ENCODE measurements around the gene TET3.

TET3 gene

DNA sequence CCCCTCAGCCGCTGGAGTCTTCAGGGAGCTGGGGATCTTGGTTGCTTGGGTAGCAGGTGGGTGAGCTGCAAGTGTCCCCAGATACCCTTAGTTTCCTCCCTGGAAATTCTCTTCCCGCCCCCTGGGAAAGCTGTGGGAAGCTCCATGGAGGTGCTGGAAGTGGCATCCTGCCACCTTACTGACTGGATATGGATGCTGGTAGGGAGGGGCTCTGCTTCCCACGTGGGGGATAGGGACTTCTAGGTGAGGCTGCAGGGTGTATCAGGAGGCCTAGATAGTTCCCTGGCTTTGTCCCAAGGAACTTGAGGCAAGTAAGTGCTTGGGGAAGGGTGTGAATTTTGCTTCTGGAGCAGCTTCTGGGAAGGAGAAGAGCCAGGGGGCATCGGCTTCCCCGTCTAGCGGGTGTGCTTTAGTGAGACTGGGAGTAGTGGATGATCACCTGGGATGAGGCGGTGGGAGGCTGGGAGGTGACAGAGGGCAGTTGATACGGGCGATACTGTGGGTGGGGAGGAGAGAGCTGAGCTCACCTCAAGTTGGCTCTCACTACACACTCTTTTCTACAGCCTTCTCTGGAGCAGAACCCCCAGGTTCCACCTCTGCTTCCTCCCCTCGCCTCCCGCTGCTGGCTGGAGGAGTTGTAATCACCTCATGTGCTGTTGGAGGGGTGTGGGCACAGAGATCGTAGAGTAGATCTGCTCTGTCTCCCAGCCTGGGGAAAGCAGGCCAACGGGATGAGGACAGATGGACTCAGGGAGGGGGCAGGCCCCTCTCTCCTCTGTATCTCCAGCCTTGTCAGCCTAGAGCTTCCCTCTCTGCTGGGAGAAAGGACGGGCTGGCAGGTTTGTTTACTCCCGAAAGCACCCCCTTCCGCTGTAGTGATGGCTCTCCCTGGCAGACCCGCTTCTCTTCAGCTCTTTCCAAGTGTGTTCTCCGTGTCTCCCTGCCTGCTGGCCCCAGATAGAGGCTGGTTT, 19.8 kb downstream of the TET3 start:
- DNase-seq (ENCODE audit: low read depth): no peak

DNA sequence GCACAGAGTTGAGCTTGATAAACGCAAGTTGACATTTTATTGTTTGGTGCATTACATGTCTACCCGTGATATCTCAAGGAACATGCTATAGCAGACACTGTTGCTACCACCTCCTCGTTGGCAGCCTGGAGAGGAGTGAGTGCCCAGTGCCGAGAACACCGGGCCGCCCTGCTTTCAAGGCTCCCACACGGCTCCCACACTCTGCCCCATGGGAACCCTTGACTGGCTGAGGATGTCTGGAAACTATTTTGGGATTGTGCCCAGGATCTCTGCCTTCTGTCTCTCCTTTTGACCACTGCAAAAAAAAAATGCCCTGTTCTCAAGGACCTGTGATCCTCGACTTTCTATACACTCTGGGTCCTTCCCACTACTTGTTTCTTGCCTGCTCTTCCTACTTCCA, 21.1 kb downstream of the TET3 start:
- no peak for DNase-seq (ENCODE audit: low read depth)

DNA sequence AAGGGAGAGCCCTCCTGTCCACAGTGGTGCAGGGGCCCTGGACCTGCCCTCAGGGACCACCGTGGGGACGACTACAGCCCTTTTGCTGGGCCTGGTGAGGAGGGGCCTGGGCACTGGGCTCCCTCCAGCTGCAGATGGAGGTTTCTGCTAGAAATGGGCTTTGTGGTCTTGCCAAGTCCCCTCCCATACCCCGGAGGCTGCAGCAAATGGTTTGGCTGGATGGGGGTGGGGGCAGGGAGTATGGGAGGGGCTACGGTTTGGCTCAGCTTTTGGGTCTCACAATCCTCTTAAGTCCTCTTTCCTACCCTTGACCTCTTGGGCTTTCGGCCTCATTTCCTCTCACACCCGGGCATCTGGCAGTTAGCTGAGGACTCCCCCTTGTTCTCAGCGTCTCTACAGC, 21.7 kb downstream of the TET3 start:
- DNase-seq (ENCODE audit: low read depth): no peak

DNA sequence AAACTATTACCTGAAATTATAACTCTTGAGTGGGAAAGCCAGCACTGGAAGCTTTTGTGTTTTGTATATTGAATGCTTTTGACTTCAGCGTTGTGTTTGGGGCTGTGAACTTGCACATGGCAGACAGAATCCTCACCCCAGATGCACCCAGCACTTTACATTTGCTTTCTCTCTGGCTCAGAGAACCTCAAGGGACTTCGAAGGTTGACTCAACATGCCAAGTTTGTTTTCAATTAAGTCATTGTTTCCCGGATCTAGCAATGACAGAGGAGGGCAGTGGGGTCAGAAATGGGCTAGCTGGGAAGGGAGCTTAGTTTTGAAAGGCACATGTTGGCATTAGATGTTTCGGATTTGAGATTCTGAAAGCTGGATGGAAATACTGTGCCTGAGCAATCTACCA, 22.4 kb downstream of the TET3 start:
- no peak for DNase-seq (ENCODE audit: low read depth)

DNA sequence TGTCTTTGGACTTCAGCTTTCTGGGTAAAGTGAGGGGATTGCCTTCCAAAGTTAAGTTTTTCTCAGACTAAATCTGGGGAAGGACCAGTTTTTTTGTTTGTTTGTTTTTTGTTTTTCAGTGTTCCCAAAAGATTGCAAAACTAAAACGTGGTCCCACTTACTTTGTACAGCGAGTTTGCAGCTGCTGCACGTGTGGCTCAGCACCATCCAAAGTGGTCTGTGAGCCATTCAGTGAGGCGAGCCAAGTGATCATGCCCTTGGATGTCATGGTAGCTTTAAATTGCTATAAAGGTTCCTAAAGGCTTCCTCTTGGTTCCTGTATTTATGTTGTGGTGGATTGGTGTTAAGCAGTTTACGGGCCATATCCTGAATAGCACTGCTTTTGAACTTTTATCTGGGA, 23.0 kb downstream of the TET3 start:
- no peak for DNase-seq (ENCODE audit: low read depth)

DNA sequence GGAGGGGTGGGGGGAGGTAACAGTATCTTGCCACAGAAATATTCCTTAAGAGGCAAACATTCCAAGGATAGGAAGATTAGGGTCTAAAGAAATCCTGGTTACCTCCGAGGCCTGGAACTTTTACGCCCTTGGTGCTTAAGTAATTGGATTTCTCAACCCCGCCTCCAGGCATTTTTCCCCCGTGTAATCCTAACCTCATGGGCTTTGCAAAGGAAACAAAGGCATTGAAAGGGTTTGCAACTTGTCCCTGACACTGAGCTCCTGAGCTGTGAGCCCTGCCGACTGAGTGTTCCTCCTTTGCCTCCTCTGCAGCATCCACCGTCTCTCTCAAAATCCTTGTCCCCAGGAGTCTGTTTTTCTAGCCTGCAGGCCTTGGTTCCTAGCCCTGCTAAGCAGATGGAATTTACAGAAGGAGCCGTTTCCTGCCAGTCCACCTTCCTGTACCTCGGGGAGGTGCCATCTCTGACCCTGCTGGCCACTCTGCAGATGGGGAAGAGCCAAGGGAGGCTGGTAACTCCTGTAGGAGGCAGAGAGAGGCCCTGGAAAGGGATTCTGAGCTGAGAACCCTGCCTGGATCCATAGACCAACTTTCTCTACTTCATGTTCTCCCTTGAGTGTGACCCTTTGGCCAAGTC, 24.2 kb downstream of the TET3 start:
- no peak for DNase-seq (ENCODE audit: low read depth)

DNA sequence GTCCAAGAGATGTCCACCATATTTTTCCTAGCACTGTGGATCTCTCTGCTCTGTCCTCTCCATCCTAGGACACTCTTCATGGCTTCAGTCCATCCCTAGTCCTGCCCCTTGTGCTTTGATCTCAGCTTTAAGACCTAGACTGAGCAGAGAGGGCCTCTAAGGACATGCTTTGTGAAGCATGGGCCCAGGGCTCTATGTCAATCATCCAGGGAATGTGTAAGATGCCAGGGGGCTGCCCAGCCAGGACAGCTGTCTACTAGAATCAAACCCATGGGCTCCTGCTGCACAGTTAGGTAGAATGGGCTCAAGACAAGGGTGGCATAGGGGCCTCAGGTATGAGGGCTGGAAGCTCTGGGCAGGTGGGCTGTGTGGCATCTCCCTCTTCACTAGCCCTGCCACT, 24.9 kb downstream of the TET3 start:
- DNase-seq (ENCODE audit: low read depth): no peak

DNA sequence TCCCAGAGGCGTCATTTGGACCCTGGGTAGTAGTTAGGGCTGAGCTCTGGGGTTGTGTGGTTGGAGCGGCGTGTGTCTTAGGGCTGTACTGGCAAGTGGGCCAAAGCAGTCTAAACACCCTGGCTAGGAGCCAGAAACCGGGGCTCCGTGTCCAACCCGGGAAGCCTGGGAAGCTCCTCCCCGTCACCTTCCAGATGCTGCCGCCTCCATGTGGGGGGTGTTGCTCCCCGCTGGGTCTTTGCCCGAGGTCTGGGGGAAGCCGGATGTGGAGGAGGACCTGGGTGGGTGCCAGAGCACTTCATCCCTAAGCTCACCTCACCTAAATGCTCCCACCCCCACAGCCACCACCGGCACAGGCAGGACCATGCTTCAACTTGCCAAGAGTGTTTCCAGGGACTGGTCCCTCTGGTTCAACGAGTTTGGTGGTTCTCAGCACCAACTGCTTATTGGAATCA, 25.4 kb downstream of the TET3 start:
- no peak for DNase-seq (ENCODE audit: low read depth)

DNA sequence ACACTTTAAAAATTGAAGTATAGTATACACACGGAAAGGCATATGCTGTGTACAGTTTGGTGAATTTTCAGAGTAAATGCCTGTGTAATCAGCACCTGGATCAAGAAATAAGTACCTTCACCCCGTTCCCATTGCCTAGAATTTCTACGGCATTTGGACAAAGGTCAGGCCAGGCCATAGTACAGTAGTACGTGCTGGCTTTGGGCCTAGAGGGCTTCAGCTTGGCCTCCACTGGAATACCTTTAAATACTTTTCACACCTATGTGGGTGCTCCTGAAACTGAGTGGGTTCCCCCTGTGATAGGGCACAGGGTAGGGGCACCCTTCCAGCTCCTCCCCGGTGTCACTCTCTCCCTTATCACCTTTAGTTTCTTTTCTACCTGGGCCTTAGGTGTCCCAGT, 26.5 kb downstream of the TET3 start:
- no peak for DNase-seq (ENCODE audit: low read depth)

DNA sequence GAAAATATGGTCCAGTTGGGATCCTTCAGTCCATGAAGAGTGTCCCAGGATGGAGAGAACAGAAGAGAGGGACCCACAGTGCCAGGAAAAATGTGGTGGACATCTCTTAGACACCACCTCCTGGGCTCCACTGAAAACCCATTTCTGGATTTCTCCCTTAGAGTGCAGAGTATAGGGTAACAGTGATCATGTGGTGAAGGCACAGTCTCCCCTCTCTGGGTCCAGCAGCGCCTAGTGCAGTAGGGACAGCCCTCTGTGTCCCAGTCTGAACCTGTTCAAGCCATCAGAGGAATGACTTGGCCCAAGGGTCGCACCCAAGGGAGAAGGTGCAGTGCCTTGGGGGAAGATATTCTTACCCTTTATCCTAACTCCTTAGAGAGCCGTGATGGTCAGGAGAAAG, 30.1 kb downstream of the TET3 start:
- no peak for DNase-seq (ENCODE audit: low read depth)

DNA sequence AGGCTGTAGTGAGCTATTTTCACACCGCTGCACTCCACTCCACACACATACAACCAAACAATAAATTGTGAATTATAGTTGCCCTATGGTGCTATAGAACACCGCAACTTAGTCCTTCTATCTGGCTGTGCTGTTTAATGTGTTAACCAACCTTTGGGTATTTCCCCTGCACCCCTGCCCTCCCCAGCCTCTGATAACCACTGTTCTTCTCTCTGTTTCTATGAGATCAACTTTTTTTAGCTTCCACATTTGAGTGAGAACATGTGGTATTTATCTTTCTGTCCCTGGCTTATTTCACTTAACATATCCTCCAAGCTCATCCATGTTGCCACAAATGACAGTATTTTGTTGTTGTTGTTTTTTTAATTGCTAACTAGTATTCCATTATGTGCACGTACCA, 32.5 kb downstream of the TET3 start:
- no peak for DNase-seq (ENCODE audit: low read depth)

DNA sequence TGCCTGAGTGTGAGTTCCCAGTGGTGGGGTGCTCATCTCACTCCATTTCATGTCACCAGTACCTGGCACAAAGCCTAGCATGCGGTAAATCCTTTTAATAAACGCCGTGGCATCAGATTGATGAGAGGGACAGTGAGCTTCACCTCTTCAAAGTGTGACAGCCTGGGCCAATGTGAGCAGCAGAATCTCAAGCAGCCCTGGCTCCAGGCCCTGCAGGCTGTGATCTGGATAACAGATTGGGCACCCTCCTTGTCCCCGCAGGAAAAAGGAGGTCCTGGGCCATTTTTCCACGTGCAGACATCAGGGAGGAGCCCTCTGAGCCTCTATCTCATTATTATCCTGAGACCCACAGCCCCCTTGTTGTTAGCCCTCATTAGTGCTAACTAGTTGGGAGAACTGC, 34.8 kb downstream of the TET3 start:
- DNase-seq (ENCODE audit: low read depth): no peak

DNA sequence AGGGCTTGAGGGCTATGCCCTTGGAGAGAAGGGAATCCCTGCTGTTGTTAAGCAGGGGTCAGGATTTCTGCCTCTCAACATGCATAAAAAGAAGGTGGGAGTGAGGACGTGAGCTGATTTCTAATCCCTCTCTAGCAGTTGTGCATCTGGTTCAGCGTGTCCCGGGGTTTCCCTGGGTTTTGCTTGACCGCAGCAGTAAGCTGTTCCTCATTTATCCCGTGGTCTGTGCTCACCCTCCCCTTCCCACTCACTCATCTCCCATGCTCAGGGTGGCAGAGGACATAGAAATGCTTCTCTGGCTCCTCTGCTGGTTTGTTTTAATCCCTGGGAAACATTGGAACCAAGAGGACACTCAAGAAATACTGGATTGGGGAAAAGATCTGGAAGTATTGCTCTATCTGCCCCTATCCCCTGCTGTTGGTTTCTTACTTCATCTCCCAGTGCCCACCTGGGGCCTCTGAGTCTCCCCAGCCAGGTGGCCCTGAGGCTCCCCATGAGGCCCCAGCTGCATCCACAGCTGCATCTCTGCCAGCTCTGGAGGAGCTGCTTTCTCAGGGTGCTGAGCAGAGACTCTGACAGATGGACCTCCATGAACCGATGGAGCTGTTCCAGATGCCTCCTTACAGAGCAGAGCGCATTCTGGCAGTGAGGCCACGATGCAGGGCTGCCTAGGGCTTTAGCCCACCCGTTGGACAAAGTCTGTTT, 36.1 kb downstream of the TET3 start:
- no peak for DNase-seq (ENCODE audit: low read depth)

DNA sequence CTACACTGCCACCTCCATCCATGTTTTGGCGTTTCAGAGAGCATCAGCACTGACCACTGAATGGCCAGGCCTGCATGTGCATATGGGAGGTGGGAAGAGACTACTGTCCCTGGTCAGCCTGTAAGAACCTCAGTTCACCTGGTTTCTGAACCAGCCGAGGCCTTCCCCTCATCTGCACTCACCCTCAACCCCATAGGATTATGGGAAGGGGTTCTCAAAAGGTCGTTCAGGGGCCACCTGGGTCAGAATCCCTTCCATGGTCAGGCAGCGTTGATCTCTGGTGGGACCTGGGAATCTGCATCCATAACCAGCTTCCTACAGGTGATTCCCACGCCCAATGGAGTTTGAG, 36.7 kb downstream of the TET3 start:
- no peak for DNase-seq (ENCODE audit: low read depth)

DNA sequence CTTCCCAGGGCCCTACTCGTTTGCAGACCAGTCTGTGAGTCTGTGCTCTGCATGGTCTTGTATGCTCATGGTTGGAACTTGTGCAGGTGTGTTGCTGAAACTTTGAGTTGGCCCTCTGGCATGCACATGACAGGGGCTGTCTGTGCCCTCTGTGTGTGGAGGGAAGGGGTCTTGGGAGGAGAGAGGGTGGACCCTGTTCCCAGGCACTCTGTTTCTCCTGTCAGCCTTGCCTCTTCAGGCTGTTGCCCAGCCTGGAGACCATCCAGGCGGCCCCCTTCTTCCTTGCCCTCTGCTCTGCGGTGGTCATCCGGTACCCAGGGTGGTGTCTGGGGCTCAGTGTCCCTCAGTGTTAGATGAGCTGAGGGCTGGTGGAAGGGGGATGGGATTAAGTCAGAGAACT, 39.5 kb downstream of the TET3 start:
- no peak for DNase-seq (ENCODE audit: low read depth)

DNA sequence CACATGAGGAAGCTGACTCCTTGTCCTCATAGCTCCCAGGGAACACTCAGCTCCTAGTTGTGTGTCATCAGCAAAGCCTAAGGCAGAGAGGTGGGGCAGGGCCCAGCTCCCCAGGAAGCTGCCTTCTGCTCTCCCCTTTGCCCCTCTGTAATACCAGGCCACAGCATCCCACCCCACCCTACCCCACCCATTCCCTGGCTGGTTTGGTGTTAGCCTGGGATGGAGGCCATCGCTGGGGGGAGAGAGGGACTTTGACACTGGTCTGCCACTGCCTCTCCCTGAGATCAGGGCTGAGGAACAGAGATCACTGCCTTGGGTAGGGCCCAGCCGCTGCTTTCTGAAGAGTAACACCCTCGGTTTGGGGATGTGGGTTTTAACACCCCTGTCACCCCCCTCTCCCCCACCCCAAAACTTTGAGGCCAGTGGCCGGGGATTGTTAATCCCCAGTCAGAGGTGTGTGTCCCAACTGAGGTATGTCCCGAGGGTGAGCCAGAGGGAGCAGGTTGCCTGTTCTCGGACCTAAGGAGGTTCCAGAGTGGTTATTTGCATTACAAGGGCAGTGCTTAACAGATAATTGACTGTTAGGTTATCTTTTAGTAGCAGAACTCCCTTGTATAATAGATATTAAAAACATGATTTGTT, 41.4 kb downstream of the TET3 start:
- no peak for DNase-seq (ENCODE audit: low read depth)

DNA sequence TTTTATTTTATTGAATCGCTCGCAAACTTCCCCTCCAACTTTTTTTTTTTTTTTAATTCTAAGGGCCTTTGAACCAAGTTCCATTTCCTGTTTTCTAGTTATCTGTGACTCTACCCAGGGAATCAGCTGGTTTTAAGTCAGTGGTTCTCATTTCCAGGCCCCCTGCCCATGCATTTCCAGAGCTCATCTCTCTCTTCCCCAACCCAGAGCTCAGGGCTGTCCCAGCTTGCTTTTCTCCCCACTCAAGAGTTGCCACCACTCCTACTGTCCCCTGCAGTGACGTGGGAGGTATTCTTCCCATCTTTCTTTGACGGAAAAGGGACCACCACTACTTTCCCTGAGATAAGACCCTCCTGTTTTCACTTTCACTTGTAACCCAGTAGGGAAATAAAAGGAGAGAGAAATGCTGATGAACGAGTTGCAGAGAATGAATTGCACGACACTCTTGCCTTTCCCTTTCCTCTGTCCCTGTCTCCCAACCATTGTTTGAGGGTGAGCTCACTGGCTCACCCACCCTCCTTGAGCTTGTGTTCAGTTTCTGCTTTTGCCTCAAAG, 42.1 kb downstream of the TET3 start:
- no peak for DNase-seq (ENCODE audit: low read depth)

DNA sequence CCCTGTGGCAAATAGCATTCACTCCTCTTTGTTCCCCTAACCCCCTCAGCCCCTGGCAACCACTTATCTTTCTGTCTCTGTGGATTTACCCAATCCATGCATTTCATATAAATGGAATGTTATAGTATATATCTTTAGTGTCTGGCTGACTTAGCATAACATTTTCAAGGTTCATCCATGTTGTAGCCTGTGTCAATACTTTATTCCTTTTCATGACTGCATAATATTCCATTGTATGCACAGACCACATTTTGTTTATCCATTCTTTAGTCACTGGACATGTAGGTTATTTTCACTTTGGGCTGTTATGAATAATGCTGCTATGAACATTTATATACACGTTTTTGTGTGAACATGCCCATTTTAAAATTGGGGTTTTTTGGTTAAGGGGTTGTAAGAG, 42.8 kb downstream of the TET3 start:
- DNase-seq (ENCODE audit: low read depth): no peak

DNA sequence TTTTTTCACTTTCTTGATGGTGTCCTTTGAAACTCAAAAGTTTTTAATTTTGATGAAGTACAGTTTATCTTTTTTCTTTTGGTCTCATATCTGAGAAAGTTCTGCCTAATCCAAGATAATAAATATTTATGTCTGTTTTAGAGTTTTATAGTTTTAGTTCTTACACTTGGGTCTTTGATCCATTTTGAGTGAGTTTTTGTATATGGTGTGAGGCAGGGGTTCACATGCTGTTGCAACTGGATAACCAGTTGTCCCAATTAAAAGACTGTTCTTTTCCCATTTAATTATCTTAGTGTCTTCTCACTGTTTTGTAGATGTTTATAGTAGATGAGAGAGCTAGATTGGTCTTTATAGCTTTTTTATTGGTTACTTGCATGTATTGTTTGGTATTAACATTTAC, 43.6 kb downstream of the TET3 start:
- DNase-seq (ENCODE audit: low read depth): no peak

DNA sequence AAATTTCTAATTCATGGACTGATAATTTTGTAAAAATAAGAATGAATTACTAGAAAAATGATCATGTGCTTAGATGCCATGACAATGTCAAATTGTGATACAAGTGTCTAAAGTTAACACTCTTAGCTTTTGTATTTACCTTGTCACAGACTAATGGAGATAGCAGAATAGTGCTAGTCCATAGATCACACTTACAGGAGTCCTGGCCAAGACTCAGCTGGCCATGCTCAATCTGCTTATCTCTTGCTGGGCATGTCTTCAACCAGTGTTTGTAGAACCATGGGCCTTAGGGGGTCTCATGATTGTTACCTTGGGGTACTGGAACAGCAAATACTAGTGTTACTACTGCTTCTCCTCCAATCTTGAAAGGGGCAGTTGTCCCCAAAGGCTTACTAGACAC, 44.0 kb downstream of the TET3 start:
- DNase-seq (ENCODE audit: low read depth): no peak

DNA sequence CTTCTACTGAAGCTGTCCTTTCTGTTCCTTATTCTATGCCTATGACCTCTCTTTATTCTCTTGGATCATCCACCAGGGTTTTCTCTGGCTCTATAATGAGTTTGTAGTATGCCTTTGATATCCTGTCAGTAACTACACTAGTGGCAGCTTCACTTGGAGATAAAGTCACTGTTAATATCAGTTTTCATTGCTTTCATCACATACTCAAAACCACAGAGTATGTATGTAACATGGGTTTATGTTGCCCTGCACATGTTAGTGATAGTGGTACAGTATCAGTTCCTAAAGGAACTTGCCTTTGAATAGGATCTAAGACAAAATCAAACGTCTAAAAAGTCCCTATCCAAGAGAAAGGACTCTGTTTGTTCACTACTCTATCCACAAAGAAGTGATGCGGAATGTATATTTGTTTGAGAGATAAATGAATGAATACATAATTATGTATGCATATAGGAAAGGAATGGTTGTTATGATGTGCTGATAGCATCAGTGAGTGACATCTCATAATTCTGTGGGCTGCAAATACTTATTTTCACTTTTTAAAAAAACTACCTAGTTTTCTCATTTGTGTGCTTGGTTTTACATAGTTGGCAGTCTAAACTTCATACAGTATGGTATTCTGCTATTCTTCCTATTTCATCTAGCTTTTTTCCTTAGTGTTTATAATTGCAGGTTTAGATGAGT, 45.1 kb downstream of the TET3 start:
- DNase-seq (ENCODE audit: low read depth): no peak

DNA sequence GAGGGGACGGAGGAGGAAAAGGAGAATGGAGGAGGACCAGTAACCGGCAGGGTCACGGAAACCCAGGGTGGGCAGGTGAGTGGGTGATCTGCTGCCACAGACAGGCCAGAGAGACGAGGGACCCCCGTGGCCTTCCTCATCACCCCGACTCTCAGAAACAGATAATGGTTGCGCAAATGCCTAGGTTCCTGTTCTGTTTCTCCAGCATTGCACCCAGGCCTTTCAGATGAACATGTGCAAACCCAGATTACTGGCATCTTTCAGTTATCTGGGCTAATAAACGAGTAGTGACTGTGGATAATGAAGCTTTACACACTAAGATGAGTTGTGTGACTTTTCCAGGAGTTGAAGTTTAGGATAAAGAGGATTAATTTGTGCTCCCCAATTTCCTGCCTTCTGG, 46.5 kb downstream of the TET3 start:
- no peak for DNase-seq (ENCODE audit: low read depth)

Measured in stimulated activated CD8-positive, alpha-beta memory T cell treated with anti-CD3 and anti-CD28 coated beads, Interleukin-15, amount 100 ng/mL, for 1 hour (primary cell).